ENCODE data around the gene FCRLB.

FCRLB gene

DNA sequence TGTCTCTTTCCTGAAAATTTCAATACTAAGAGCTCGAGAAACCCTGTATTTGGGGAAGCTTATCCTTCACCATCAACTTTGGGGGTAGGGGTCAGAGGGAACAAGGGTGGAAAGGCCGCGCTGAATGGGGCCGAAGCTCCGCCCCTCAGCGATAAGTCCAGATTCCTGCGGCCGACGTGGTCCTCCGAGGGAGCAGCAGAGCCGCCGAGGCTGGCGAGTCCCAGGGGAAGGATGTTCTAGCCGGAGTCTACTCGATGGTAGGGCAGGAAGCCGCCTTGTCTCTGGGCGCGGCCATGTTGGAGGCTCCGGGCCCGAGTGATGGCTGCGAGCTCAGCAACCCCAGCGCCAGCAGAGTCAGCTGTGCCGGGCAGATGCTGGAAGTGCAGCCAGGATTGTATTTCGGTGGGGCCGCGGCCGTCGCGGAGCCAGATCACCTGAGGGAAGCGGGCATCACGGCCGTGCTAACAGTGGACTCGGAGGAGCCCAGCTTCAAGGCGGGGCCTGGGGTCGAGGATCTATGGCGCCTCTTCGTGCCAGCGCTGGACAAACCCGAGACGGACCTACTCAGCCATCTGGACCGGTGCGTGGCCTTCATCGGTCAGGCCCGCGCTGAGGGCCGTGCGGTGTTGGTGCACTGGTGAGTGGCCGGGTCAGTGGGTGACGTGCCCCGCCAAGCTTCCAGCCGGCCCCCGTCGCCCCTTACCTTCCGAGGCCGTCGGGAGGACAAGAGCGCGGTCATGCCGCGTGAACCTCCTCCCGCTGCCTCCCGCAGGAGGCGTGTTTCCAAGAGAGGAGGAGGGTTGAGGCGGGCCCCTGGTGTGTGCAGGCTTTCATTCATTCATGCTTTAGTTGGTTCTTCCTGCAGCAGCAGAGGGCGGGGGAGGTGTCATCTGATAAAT, 28.4 kb downstream of the FCRLB start, which contains the start of gene DUSP12:
DUSP12 (plus strand) TSS at position 278 of the 899 bp plus-strand sequence; CDS start at position 294, 16 bp downstream.
- H3K4me2 ChIP-seq (ENCODE audit: low read length), result peak within 1 kb of the TSS; percentile 87
- H3K27me3 ChIP-seq (ENCODE audit: control insufficient read depth, low read length), result no peaks in the 10 kb centered on the region
- no peaks in the 10 kb centered on the region for H3F3A ChIP-seq (ENCODE audit: control insufficient read depth, insufficient read depth)
- H4K20me1 ChIP-seq (ENCODE audit: control insufficient read depth, insufficient read depth, low read depth, low read length), result no peaks in the 10 kb centered on the region
- peaks cover 34% of the 10 kb centered on the region for H3K36me3 ChIP-seq (ENCODE audit: control insufficient read depth, low read length)
- H3K9me3 ChIP-seq (ENCODE audit: control insufficient read depth, insufficient read depth, low read length), result no peaks in the 10 kb centered on the region
- peaks cover 38% of the 10 kb centered on the region for H3K79me2 ChIP-seq (ENCODE audit: control insufficient read depth, low read length)
- H3K9me2 ChIP-seq (replicated peaks; ENCODE audit: control insufficient read depth, low read length), result no peaks in the 10 kb centered on the region
- TF ChIP-seq, protein P1, sequence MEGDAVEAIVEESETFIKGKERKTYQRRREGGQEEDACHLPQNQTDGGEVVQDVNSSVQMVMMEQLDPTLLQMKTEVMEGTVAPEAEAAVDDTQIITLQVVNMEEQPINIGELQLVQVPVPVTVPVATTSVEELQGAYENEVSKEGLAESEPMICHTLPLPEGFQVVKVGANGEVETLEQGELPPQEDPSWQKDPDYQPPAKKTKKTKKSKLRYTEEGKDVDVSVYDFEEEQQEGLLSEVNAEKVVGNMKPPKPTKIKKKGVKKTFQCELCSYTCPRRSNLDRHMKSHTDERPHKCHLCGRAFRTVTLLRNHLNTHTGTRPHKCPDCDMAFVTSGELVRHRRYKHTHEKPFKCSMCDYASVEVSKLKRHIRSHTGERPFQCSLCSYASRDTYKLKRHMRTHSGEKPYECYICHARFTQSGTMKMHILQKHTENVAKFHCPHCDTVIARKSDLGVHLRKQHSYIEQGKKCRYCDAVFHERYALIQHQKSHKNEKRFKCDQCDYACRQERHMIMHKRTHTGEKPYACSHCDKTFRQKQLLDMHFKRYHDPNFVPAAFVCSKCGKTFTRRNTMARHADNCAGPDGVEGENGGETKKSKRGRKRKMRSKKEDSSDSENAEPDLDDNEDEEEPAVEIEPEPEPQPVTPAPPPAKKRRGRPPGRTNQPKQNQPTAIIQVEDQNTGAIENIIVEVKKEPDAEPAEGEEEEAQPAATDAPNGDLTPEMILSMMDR (IDR thresholded peaks at IDR 0.05; ENCODE audit: low read depth, low read length, poor library complexity, severe bottlenecking), result peak; percentile 47
- no peak for TF ChIP-seq EZH2phosphoT487 (IDR thresholded peaks at IDR 0.05; ENCODE audit: borderline replicate concordance, low read length)
- H3K27ac ChIP-seq (ENCODE audit: low read depth, low read length), result peak within 1 kb of the TSS; percentile 62
- H3K4me1 ChIP-seq (ENCODE audit: control insufficient read depth, low read length), result peaks cover 30% of the 10 kb centered on the region
- peak within 1 kb of the TSS; percentile 93 for H3K4me3 ChIP-seq (ENCODE audit: low read length)

- 0 out of 2 replicates have a peak overlapping the region, but pooled peaks have one; percentile 20 for H3K27ac ChIP-seq (ENCODE audit: low read depth, low read length)
- H3F3A ChIP-seq (ENCODE audit: control insufficient read depth, insufficient read depth), result peaks cover 25% of the 10 kb centered on the region
- H3K4me1 ChIP-seq (ENCODE audit: control insufficient read depth, low read length), result peaks cover 29% of the 10 kb centered on the region
- peaks cover 26% of the 10 kb centered on the region for H3K79me2 ChIP-seq (ENCODE audit: control insufficient read depth, low read length)
- TF ChIP-seq, protein P1 (IDR thresholded peaks at IDR 0.05; ENCODE audit: low read depth, low read length, poor library complexity, severe bottlenecking), result peak; percentile 85
- no peak for TF ChIP-seq EZH2phosphoT487 (IDR thresholded peaks at IDR 0.05; ENCODE audit: borderline replicate concordance, low read length)
- peaks cover 10% of the 10 kb centered on the region; the same call in 1 of the 2 replicates for H4K20me1 ChIP-seq (ENCODE audit: control insufficient read depth, insufficient read depth, low read depth, low read length)
- H3K9me3 ChIP-seq (ENCODE audit: control insufficient read depth, insufficient read depth, low read length), result no peaks in the 10 kb centered on the region
- H3K36me3 ChIP-seq (ENCODE audit: control insufficient read depth, low read length), result peaks cover 10% of the 10 kb centered on the region
- H3K27me3 ChIP-seq (ENCODE audit: control insufficient read depth, low read length), result no peaks in the 10 kb centered on the region; the same call in 1 of the 2 replicates
- peak overlapping the region; percentile 100 for H3K4me3 ChIP-seq (ENCODE audit: low read length)
- peak overlapping the region; percentile 82 for H3K4me2 ChIP-seq (ENCODE audit: low read length)
- no peaks in the 10 kb centered on the region for H3K9me2 ChIP-seq (replicated peaks; ENCODE audit: control insufficient read depth, low read length)
Measured at GRCh38 chr1:161763522-161764098, 42.3 kb downstream of the FCRLB start.

GRCh38 chr1:161766102-161766981, 45.0 kb downstream of the FCRLB start, which contains the start of gene ATF6:
TSS of gene ATF6 (plus strand) at chr1:161766320. CDS start at chr1:161766361, 41 bp downstream.
- H4K20me1 ChIP-seq (ENCODE audit: control insufficient read depth, insufficient read depth, low read depth, low read length), result peaks cover 10% of the 10 kb centered on the region; the same call in 1 of the 2 replicates
- peaks cover 25% of the 10 kb centered on the region for H3F3A ChIP-seq (ENCODE audit: control insufficient read depth, insufficient read depth)
- no peaks in the 10 kb centered on the region; the same call in 1 of the 2 replicates for H3K27me3 ChIP-seq (ENCODE audit: control insufficient read depth, low read length)
- peaks cover 7% of the 10 kb centered on the region for H3K36me3 ChIP-seq (ENCODE audit: control insufficient read depth, low read length)
- peaks cover 53% of the 10 kb centered on the region for H3K79me2 ChIP-seq (ENCODE audit: control insufficient read depth, low read length)
- H3K27ac ChIP-seq (ENCODE audit: low read depth, low read length), result peak within 1 kb of the TSS; percentile 82
- H3K4me2 ChIP-seq (ENCODE audit: low read length), result peak within 1 kb of the TSS; percentile 82
- H3K9me2 ChIP-seq (replicated peaks; ENCODE audit: control insufficient read depth, low read length), result no peaks in the 10 kb centered on the region
- no peaks in the 10 kb centered on the region for H3K9me3 ChIP-seq (ENCODE audit: control insufficient read depth, insufficient read depth, low read length)
- H3K4me1 ChIP-seq (ENCODE audit: control insufficient read depth, low read length), result peaks cover 29% of the 10 kb centered on the region
- peak within 1 kb of the TSS; percentile 100 for H3K4me3 ChIP-seq (ENCODE audit: low read length)
- TF ChIP-seq, protein P1 (IDR thresholded peaks at IDR 0.05; ENCODE audit: low read depth, low read length, poor library complexity, severe bottlenecking), result no peak
- no peak for TF ChIP-seq EZH2phosphoT487 (IDR thresholded peaks at IDR 0.05; ENCODE audit: borderline replicate concordance, low read length)

Data from DOHH2 (cell line).